Measurements from ENCODE around the gene TMEM131L. TPM values are rescaled to one million over a fixed set of nuclear protein-coding genes. Genes with fewer than 3 reads are reported as not detected.

Gene TMEM131L
- polyA plus RNA-seq, 2 of the 4 experiments (the other 2 are of a cell fraction) = 3.4 to 5.0 TPM

GRCh38 chr4:153523164-153523796 is 57.1 kb downstream of the TMEM131L start:
- ChIA-PET CTCF (interaction anchor here (1.7 kb wide), 1 partner anchor 57 kb away, joined by 4 read pairs; the partner anchor contains the start of gene TMEM131L), POLR2A (no interaction called here)
- ATAC-seq (no peak), FAIRE-seq (no peak), DNase-seq (ENCODE audit: low read depth in 1 of 2, low spot score in 1 of 2) (no peak)
- 89% methylated on average over 5 of the region's 5 CpGs for WGBS (ENCODE audit: missing lambda C conversion rate)
- no peaks in the 10 kb centered on the region for H3K9me3 ChIP-seq
- TF ChIP-seq BCL3 (IDR thresholded peaks at IDR 0.05) (no peak), ELK1 (IDR thresholded peaks at IDR 0.05; ENCODE audit: low read depth, low read length) (no peak), SREBF2 (IDR thresholded peaks at IDR 0.05) (no peak), REST (IDR thresholded peaks at IDR 0.05) (no peak), ATOH8 (CRISPR knock-in tag; IDR thresholded peaks at IDR 0.05; ENCODE audit: low read depth) (no peak)
- no peak overlapping the region for H3K27ac ChIP-seq
- H3K4me2 ChIP-seq = no peak overlapping the region
- H3K4me3 ChIP-seq = no peak overlapping the region
- peaks cover 10% of the 10 kb centered on the region; the same call in 1 of the 3 replicates for H3K4me1 ChIP-seq

GRCh38 chr4:153523941-153524386 is 57.8 kb downstream of the TMEM131L start:
- 97% methylated on average over 4 of the region's 4 CpGs for WGBS (ENCODE audit: missing lambda C conversion rate)
- Histone ChIP-seq H3K9me3 (no peaks in the 10 kb centered on the region), H3K27ac (no peak overlapping the region), H3K4me1 (peaks cover 6% of the 10 kb centered on the region; the same call in 1 of the 3 replicates), H3K4me2 (no peak overlapping the region), H3K4me3 (no peak overlapping the region)
- no peak for TF ChIP-seq HMGXB4 (CRISPR knock-in tag; IDR thresholded peaks at IDR 0.05; ENCODE audit: borderline replicate concordance)
- TF ChIP-seq POLR2A (IDR thresholded peaks at IDR 0.05; ENCODE audit: low read length) = no peak
- no peak for TF ChIP-seq ZSCAN20 (CRISPR knock-in tag; IDR thresholded peaks at IDR 0.05)
- no peak for TF ChIP-seq BCL3 (IDR thresholded peaks at IDR 0.05)
- TF ChIP-seq KDM1A (IDR thresholded peaks at IDR 0.05; ENCODE audit: low read depth) = no peak
- no peak for TF ChIP-seq ESRRA (IDR thresholded peaks at IDR 0.05; ENCODE audit: borderline replicate concordance, low read length)
- TF ChIP-seq CEBPB (IDR thresholded peaks at IDR 0.05) = no peak
- TF ChIP-seq KDM5A (IDR thresholded peaks at IDR 0.05) = no peak
- TF ChIP-seq ATOH8 (CRISPR knock-in tag; IDR thresholded peaks at IDR 0.05; ENCODE audit: low read depth) = no peak
- no peak for TF ChIP-seq RARB (CRISPR knock-in tag; IDR thresholded peaks at IDR 0.05)
- TF ChIP-seq HDAC2 (IDR thresholded peaks at IDR 0.05) = no peak
- no peak for TF ChIP-seq FOSL2 (IDR thresholded peaks at IDR 0.05)
- TF ChIP-seq FOSL2 (CRISPR knock-in tag; IDR thresholded peaks at IDR 0.05) = no peak
- no peak for TF ChIP-seq MAX (IDR thresholded peaks at IDR 0.05)
- TF ChIP-seq GATA3 (IDR thresholded peaks at IDR 0.05; ENCODE audit: borderline replicate concordance) = no peak
- TF ChIP-seq MAFK (IDR thresholded peaks at IDR 0.05; ENCODE audit: partially characterized antibody) = no peak
- TF ChIP-seq ZC3H11A (IDR thresholded peaks at IDR 0.05) = no peak
- TF ChIP-seq RCOR1 (IDR thresholded peaks at IDR 0.05; ENCODE audit: low read depth, low read length) = no peak
- TF ChIP-seq CHD2 (IDR thresholded peaks at IDR 0.05; ENCODE audit: low read length, partially characterized antibody) = no peak
- no peak for TF ChIP-seq HOXB13 (CRISPR knock-in tag; IDR thresholded peaks at IDR 0.05; ENCODE audit: low read depth)
- POLR2A ChIA-PET = interaction anchor here (1.1 kb wide), 1 partner anchor 58 kb away, joined by 3 read pairs; the partner anchor contains the start of gene TMEM131L
- DNase-seq (ENCODE audit: low read depth in 1 of 2, low spot score in 1 of 2) = no peak
- no peak for ATAC-seq
- FAIRE-seq = no peak
- CTCF ChIA-PET = interaction anchor here (1.7 kb wide), 1 partner anchor 58 kb away, joined by 4 read pairs; the partner anchor contains the start of gene TMEM131L

Data from A549 (cell line).